SHP77 (cell line): ENCODE measurements around the gene ZNF366.
"Not testable (repeated sequence)": the region's sequence is repeated elsewhere in the genome, so short reads cannot be mapped to it uniquely, and the experiment has no call there.

Experiments used
- DNase-seq, 2 experiments: peaks; one replicate each; lab custom pipeline; 2025; lab: John Stamatoyannopoulos, UW

ZNF366 gene

DNA sequence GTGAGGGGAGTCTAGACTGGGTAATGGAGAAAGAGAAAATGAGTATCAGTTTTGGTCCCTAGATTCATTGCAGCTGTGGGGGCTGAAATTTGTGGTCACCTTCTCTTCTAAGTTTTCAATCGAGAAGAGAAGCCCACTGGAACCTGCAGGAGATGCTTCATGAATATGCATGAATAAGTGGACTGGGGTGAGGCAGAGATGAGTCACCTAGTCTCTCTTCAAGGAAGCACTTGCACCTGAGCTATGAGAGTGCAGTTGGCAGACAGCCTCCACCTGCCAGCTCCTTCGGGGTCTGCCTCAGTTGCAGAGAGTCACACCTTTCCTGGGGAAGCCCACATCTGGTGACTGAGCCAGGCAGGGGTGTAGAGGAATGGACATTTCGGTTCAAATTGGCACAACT lies 69.1 kb downstream of the ZNF366 start:
- DNase-seq: no peak

DNA sequence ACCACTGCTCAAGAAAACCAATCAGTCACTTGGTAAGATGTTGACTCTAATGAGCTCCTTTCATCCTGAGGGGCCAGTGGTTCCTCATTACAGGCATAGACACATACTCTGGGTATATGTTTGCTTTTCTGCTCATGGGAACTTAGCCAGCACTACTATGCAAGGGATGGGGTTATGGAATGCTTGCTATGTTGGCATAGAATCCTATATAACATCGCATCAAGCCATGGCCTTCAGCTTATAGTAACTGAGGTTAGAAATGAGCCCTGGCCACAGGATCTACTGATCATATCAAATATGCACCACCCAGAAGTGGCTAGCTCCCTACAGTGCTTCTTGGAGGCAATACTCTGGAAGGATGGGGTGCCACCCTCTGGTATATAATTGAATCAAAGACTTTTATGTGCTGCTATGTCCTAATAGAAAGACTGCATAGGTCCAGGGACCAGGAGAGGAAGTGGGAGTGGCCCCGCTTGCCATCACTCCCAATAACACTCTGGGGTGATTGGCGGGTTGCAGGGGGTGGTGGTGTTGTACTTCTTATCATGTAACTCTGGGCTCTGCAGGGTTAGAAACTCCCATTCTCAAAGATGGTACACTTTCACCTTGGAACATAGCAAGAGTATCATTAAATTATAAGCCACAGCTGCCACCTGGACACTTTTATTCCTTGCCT lies 70.3 kb downstream of the ZNF366 start:
- no peak for DNase-seq

DNA sequence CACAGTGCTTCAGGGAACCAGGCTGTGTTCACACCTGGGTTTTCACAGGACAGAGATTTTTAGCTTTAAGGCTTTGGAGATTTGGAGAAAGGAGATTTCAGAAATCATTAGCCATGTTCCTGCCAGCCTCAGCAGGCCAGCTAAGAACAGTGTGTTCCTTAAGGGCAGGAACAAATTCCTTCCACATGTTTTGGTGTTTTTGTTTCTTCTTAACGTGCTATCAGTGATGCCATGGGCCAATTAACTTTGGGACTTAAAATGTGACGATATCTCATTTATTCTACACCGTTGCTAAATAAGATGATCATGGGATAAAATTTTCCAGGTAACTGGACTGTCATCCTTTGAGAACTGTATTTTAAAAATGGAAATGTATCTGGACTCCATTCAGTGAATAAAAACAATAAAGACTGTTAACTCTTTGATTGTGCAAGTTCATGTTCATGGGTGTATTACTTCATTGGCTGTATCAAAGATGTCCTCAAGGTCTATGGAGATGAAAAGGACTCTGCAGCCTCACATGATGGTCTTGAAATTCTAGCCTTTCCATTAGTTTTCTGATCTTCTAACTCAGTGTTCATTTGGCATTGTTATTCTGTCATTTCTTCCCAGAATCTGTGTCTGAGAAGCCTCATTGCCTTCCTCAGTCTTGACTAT lies 72.3 kb downstream of the ZNF366 start:
- DNase-seq: no peak

DNA sequence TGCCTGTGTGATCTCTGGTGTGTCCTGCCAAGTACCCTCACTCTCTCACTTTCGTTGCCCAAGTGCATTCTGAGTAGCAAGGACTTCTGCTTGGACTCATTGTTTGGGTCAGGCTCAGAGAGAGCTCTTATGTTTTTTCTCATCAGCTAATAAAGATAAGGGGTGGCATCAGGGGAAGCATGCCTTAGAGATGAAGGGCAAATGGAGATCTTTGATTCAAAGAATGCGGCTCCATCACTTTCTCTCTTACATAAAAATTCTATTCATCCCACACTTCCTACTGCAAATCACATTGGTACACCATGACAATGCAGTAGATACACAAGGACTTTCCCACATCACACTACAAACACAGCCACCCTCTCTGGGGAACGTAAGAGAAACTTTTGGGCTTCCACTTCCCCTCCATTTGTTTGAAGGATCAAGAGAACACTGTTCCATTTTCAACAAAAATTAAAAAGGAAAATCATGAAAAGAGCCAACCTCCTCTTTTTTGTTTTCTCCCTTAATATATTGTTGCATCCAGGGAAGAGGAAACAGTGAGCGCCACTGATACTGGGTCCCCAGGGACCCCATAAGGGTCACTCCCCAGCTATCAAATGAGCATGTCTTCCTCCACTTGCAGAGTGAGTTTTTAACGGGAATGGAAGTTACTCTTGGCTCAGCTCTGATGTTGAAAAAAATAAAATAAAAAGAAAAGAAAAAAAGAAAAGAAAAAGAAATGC lies 73.0 kb downstream of the ZNF366 start:
- DNase-seq: no peak

DNA sequence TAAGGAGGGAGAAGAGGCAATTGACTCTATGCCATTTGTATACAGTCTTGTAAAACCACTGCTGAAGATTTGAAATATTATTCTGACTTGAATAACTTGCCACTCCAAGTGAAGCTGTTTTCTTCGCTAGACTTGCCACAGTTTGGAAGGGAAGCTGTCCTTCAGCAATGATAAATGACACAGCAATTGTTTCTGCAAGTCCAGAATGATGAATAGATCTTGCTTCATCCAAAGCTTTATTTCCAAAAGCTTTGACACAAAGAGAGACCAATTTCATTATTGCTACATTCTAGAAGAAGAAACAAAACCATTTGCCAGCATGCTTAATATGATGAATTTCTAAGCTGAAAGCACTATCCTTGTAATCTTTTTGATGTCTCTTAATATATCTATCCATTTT lies 73.7 kb downstream of the ZNF366 start:
- no peak for DNase-seq

DNA sequence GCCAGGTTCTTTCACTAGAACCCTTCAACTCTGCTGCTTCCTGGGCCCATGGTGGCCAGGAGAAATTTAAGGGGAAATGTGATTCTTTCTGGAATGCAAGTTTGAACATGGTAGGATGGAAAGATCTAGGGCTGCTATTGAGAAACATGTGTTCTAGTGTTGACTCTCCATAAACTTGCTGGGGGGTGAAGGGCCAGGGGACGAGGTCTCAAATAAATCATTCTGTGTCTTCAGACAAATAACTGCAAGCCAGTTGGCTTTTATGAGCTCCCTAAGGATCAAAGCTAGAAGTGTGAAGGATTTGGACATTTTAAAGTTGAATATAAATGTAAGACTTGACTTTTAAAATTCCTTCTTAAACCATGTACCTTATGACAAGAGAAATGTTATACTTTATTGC lies 78.5 kb downstream of the ZNF366 start:
- DNase-seq: no peak

DNA sequence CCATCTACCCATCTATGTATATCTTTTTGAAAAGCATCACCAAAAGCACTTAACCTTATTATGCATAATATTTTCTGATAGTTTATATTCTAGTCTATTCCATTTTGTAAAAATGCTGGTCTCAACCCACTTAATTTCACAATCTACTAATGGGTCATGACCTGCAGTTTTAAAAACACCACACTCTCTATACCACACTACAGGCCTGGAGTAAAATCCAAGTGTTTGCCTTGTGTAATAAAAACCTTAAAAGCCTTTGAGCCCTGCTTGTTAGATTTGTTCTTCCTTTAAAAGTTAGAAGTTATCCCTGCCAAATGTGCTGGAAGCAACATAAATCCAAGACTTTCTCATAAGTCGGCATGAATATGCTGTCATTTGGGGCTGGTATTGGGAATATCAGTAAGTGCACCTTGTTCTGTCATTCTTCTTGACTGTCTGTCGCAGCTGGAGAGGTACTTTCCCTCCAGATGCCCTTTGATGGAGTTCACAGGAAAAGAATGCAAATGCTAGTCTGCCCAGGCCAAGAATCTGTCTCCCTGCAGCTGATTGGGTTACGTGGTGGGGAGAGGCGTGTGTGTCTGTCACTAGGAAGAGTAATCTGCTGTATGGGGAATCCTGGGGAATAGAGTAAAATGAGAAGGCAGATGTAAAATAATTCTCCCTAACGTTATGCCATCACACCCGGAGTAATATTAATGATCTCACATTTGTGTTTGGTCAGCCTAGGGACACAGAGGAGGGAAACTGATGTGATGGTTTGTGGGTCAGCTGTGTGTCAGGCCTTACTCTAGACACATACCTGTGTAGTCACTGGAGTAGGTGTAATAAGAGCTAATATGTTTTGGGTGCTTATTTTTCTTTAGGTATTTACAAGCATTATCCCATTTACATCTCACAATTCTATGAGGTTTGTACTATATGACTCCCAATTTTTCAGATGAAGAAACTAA lies 79.4 kb downstream of the ZNF366 start:
- DNase-seq: no peak

DNA sequence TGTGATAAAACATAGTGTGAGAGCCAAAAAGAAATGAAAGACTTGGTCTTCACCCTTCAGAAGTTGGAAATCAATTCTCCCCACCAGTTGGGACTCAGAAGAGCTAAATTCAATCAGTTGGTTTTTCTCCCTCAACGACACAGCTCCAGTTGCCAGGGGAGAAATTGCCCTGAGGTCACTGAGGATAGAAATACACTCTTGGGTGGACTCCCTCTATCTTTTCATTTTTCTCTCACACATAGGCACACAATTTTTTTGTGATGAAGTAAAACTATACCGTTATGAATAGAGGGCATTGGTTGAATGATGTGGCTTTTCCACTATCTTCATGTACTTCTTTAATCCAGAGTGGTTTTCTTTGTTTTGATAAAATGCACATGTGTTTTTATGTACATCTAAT lies 80.2 kb downstream of the ZNF366 start:
- DNase-seq: no peak

DNA sequence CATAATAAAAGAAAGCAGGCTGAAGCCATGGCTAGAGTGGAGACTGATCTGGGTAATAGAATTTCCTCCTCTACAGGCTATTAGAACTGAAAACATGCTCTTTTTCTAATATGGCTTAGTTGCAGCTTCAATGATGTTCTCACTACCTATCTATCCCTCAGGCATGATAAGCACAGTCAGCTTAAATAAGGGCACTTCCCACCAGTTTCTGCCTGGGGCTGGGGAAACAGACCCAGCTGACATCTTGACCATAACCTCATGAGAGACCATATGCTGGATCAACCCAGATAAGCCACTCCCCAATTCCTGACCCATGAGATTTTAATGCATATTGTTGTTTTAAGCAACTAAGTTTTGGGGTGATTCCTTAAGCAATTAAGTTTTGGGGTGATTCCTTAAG lies 81.2 kb downstream of the ZNF366 start:
- no peak for DNase-seq

DNA sequence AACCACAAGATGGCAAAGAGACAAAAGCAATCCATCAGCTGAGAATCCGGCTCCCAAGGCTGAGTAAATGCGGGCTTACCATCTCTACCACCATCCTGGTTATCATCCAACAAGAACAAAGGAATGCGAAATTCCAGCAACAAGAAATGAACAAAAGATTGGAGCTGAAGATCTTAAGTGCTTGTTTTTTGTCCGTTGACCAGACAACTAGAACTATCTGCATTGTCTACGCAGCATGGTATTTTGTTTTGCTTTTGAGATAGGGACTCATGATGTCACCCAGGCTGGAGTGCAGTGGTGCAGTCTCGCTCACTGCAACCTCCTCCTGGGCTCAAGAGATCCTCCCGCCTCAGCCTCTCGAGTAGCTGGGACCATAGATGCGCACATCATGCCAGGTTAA lies 88.9 kb downstream of the ZNF366 start:
- no peak for DNase-seq

DNA sequence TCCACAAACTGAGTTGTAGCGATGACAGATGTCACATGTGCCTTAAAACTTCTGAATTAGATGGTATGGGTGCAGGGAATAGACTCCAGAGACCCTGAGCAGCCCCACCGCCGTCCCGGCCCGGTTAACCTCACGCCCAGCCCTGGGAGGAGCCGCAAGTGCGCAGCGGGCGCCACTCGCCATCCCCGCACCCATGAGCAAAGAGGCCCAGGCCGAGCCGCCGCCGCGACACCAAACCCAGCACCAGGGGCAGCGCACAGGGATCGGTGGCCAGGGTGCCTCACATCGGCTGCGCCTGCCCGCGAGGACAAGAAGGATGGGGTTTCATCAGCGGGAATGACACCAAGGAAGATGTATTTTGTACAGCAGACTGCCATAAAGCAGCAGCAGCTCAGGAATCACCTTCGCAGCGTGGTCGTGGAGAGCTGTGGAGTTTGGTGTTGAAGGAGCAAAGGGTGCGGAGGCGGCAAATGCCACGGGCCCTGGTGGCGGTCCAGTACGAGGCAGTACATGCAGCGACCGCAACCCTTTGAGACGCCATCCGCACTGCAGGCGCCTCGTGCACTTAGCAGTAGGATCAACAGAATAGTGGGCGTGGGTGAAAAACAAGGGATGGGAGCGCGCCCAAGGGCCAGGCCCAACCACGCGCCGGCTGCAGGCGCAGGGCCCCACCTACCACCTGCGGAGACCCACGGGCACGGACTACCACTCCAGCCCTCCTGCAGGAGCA lies 89.7 kb downstream of the ZNF366 start:
- no peak for DNase-seq

DNA sequence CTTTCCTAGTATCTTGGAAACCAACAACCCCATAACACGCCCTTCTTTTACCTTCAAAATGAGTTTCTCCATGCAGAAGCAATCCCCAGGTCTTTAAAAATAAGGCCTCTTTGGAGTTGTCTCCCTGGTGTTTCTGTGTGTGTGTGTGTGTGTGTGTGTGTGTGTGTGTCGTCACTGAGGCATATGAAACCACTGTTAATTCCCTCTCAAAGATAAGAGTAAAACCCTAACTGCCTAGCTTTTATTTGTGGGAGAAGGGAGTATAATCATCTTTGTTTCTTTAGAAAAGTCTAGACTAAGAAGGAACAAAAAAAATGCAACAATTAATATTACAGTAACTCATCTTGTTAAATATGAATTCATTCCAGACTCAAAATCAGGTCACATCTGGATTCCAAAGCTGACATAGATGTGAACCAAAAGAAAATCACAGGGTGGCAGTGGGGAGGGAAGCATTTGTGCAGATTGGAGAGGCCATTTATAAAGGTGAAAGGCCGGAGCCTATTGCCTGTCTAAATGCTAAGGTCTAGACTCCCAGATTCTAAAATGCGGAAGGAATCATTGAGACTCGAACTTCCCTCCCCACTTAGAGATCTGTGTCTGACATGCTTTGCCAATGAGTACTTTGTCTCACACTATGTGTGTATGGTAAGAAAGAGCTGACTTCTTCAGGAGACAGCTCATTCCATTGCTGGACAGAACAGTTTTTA lies 91.4 kb downstream of the ZNF366 start:
- DNase-seq: no peak

DNA sequence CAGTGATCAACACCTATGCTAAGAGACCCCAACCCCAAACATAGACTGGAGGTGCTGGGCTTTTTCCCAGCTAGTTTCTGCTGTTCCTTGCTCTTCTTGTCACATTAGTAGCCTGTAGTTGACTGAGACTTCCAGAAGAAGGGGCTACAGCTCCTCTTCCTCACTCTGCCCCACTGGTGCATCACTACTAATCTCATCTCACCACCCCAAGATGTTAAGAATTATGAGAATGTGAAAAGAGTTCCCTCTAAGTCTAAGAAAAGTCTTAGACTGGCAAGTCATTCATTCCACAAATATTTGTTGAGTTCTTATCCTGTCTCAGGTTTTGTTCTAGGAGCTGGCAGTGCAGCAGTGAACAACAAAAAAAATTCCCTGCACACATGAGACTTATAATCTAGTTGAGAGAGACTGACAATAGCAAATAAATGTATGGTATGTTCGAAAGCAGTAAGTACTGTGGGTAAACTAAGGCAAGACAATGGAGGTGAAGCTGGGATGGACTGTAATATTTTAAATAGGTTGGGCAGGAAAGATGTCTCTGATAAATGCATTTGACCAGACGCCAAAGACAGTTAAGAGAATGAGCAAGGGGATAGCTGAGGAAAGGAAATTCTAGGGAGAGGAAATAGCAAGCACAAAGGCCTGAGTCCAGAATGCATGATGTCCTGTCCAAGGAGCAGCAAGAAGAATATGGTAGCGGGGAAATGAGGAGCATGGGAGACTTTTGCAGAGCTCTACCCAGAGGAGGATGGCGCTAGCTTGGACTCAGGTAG lies 94.7 kb downstream of the ZNF366 start:
- DNase-seq: no peak

DNA sequence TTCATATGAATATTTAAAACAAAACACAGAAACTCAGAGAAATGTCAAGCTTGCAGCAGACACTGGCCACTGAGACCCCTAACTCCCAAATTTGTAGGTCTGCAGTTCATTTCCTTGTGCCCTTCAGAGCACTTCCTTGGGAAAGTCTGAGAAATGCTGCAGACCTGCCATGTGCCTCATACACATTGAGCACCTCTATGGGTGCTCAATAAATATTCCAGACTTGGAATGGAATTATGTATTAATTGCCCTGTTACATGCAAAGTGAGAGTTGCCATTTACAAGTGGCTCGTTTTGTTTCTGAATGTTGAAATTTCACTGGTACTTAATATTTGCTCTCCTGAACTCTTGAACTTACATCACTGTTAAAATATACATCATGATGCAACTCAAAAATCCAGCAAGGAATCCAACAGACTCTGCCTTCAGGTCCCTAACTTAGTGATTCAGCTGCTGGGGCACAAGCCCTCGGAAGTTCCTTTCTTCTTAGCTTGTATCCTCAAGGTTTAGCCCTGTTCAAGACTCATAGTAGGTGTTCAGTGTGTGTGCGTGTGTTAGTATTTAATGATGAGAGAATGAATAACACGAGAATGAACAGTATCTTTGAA lies 96.4 kb downstream of the ZNF366 start:
- no peak for DNase-seq

DNA sequence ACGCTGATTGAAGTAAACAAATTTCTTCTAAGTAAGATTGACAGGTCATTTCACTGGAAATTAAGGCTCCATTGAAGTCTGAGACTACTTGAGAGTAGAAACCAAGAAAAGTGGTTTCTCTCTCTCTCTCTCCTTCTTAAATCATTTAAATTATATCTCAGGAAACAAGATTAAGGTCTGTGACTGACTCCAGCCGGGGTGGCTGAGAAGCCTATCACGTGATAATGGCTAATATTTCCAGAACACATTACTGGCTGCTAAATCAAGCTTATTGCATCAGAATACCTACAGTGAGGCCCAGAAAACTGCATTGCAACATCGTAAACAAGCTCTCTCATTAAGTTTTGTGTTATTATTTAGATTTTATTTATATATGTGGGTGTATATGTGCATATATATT lies 98.6 kb downstream of the ZNF366 start:
- no peak for DNase-seq

DNA sequence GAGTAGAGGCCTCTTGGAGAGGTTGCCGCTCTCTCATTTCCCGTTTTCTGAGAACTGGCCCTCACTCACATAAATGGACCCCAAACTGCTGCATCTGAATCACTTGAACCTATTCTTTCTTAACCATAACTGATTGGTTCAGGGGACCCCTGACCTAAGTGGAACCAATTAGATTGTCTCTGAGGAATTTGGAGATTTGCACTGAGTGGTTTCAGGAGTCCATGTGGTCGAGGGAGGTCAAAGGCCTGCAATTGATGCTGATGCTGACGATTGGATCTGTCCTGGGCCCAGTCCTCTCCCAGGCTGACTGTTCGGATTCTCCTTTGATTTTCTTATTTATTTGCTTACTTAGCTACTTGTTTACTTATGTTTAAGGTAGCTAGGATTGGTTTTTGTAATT lies 99.1 kb downstream of the ZNF366 start:
- DNase-seq: no peak

DNA sequence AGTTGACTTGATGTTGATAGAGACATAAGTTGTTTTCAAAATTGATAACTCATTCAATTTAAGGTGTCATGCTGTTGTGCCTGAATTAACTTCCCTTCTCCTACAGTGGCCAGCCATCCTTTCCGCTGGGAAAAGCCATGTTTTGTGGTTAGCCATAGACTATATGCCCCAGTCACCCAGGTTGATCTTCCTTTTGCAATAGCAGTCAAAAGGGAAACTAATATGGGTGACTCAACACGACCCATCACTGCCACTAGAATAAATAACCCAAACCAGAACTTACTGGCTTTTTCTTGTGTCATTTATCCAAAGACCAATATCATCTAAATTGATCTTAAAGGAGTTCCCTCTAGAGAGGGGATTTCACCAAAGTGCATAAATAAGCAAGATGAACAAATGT lies 99.7 kb downstream of the ZNF366 start:
- DNase-seq: no peak

DNA sequence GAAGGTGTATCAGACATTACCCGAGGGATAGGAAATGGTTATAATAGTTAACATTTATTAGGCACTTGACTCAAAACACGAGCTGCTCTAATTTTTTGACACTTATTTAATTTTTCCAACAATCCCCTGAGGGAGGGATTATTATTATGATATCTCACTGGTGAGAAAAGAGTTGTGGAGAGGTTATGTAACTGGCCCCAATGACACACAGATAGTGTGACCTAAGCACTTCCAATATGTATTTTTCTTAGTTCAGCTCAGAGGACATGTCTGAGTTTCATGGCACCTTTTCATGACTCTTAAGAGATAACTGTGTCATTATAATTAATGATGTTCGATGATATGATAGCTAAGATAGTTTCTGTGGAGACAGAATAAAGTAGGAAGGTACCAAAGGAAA lies 100.1 kb downstream of the ZNF366 start:
- no peak for DNase-seq

DNA sequence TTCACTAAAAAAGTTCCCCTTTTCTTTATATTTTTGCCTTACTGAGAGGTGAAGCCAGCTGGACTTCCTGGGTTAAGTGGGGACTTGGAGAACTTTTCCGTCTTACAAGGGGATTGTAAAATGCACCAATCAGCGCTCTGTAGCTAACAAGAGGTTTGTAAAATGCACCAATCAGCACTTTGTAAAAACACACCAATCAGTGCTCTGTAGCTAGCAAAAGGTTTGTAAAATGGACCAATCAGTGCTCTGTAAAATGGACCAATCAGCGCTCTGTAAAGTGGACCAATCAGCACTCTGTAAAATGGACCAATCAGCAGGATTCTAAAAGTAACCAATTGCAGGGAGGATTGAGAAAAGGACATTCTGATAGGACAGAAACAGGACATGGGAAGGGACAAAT lies 102.4 kb downstream of the ZNF366 start:
- not testable (repeated sequence) for DNase-seq
